Type B pancreatic cell (in vitro differentiated cells): ENCODE results near the gene GNMT. TPM values are rescaled to one million over a fixed set of nuclear protein-coding genes. Genes with fewer than 3 reads are reported as not detected.

ENCODE experiments used
- DNase-seq: peaks from one replicate; pipeline ENCODE4 v3.0.0; 2021; ENCODE audit warnings: mixed read lengths; ENCODE audit not compliant: unreplicated experiment; ENCODE audit errors: extremely low spot score
- H3K27ac Mint-ChIP-seq: 2 replicates; pipeline ENCODE4 v1.8.0; 2021; ENCODE audit warnings: mild to moderate bottlenecking, mixed read lengths
- H3K27me3 Mint-ChIP-seq: 2 replicates; pipeline ENCODE4 v1.8.0; 2021; ENCODE audit warnings: mixed read lengths
- H3K36me3 Mint-ChIP-seq: 2 replicates; pipeline ENCODE4 v1.8.0; 2021; ENCODE audit warnings: mixed read lengths
- H3K4me1 Mint-ChIP-seq: one replicate; pipeline ENCODE4 v1.8.0; 2021; ENCODE audit warnings: mixed read lengths; ENCODE audit not compliant: unreplicated experiment
- H3K4me3 Mint-ChIP-seq: 2 replicates; pipeline ENCODE4 v1.8.0; 2021; ENCODE audit warnings: mild to moderate bottlenecking, mixed read lengths
- H3K9me3 Mint-ChIP-seq: 2 replicates; pipeline ENCODE4 v1.8.0; 2021; ENCODE audit warnings: mixed read lengths
- long read RNA-seq: library from polyadenylated mRNA; unstranded; transcript quantifications from one replicate; pipeline ENCODE4 v2.0.0, GENCODE V29; 2020
- total RNA-seq: library from RNA; stranded (reverse); gene quantifications from 2 replicates; pipeline ENCODE4 v1.2.1, GENCODE V29; 2021; ENCODE audit warnings: low replicate concordance
- TF ChIP-seq, protein P1 (sequence below): fragments of 200-600 bp; sonication (generic); conservative IDR thresholded peaks from 2 replicates; pipeline ENCODE4 v1.5.0; 2021; ENCODE audit warnings: antibody characterized with exemption, mild to moderate bottlenecking

Gene GNMT
- 0.26 and 0.39 TPM in 2 replicates for total RNA-seq
- long read RNA-seq = 0 reads

DNA sequence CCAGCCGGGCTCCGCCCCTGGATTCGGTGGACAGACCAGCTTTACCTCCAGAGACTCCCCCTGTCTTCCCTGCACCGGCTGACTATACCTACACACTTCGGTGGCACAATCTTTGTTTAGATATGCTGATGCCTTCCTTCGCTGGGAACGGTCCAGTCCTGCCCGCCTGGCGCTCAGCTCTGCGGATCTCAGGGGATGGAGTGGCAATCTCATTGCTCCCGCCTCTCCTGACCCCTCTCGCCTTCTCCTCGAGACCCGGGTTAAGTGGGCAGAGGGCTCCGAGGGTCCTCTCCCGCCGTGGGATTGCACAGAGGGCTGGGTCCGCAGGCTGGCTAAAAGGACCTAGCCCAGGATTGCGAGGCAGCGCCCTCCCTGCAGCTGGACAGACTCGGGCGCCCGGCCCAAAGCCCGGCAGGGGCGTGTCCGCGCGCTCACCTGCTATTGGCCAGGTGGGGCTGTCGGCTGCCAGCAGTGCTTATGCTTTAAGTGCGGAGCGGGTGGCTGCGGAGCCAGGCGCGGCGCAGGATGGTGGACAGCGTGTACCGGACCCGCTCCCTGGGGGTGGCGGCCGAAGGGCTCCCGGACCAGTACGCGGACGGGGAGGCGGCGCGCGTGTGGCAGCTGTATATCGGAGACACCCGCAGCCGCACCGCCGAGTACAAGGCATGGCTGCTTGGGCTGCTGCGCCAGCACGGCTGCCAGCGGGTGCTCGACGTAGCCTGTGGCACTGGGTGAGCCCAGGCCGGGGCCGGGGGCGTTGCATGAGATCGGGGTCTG is at the start of gene GNMT:
GNMT (plus strand) TSS at position 512 of the 777 bp plus-strand sequence; CDS start at position 526, 14 bp downstream.
- peaks cover 4% of the 10 kb centered on the region for H3K4me1 Mint-ChIP-seq
- H3K27ac Mint-ChIP-seq = no peak within 1 kb of the TSS
- H3K36me3 Mint-ChIP-seq = no peaks in the 10 kb centered on the region
- TF ChIP-seq, protein P1, sequence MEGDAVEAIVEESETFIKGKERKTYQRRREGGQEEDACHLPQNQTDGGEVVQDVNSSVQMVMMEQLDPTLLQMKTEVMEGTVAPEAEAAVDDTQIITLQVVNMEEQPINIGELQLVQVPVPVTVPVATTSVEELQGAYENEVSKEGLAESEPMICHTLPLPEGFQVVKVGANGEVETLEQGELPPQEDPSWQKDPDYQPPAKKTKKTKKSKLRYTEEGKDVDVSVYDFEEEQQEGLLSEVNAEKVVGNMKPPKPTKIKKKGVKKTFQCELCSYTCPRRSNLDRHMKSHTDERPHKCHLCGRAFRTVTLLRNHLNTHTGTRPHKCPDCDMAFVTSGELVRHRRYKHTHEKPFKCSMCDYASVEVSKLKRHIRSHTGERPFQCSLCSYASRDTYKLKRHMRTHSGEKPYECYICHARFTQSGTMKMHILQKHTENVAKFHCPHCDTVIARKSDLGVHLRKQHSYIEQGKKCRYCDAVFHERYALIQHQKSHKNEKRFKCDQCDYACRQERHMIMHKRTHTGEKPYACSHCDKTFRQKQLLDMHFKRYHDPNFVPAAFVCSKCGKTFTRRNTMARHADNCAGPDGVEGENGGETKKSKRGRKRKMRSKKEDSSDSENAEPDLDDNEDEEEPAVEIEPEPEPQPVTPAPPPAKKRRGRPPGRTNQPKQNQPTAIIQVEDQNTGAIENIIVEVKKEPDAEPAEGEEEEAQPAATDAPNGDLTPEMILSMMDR = no peak
- DNase-seq = no peak
- peak within 1 kb of the TSS; percentile 87 for H3K4me3 Mint-ChIP-seq
- no peaks in the 10 kb centered on the region for H3K9me3 Mint-ChIP-seq
- H3K27me3 Mint-ChIP-seq = peaks cover 24% of the 10 kb centered on the region

DNA sequence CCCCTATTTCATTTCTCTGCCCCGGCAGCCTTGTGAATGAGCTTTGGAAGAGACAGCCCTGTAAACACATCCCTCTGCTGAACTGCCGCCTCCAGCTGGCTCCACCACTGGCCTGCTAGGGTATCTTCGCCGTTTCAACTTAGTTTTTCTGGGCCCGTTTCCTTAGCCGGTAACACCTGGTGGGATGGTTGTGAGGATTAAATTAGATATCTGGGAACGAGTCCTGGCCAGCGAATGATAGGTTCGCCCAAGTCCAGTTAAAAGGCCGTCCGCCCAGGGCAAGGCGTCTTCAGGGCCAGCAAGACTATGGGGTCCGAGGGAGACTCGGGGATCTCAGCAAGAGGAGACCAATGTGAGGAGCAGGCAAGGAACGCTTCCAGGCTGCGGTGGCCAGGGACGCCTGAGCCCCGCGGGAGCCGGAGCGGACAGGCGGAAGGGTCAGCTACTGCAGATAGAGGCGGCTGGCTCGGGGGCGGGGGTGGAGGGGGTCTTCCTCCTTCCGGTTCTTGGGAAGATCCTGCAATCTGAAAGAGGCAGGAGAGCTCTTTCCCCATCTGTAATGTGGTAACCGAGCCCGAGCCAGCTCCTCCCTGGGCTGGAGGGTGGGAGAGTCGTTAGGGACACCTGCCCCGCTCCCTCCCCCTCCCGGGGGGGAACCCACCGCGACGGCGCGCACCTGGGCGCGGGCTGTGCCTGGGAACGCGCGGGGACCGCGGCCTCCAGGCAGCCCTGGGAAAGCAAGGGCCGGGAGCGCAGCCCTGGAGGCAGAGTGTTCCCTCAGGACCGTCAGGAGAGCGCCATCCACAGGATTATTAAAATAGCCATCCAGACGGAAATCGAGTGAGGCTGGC is 49.2 kb upstream of the GNMT start:
- no peak for DNase-seq
- Mint-ChIP-seq H3K27me3 (peaks cover 6% of the 10 kb centered on the region), H3K9me3 (no peaks in the 10 kb centered on the region), H3K4me3 (peak overlapping the region; percentile 86), H3K4me1 (peaks cover 4% of the 10 kb centered on the region), H3K36me3 (no peaks in the 10 kb centered on the region), H3K27ac (peak overlapping the region; percentile 78)
- TF ChIP-seq, protein P1 = peak; percentile 26

DNA sequence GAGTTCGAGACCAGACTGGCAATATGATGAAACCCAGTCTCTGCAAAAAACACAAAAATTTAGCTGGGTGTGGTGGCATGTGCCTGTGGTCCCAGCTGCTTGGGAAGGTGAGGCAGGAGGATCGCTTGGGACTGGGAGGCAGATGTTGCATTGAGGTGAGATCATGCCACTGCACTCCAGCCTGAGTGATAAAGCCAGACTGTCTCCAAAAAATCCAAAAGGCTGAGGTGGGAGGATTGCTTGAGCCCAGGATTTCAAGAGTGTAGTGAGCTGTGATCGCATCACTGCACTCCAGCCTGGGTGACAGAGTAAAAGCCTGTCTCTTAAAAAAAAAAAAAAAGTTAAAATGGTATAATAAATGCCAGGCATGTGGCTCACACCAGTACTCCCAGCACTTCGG is 46.0 kb upstream of the GNMT start:
- Mint-ChIP-seq H3K4me1 (peaks cover 4% of the 10 kb centered on the region), H3K27me3 (peaks cover 6% of the 10 kb centered on the region), H3K9me3 (no peaks in the 10 kb centered on the region), H3K4me3 (no peak overlapping the region), H3K36me3 (no peaks in the 10 kb centered on the region), H3K27ac (no peak overlapping the region)
- no peak for DNase-seq
- TF ChIP-seq, protein P1 = no peak

DNA sequence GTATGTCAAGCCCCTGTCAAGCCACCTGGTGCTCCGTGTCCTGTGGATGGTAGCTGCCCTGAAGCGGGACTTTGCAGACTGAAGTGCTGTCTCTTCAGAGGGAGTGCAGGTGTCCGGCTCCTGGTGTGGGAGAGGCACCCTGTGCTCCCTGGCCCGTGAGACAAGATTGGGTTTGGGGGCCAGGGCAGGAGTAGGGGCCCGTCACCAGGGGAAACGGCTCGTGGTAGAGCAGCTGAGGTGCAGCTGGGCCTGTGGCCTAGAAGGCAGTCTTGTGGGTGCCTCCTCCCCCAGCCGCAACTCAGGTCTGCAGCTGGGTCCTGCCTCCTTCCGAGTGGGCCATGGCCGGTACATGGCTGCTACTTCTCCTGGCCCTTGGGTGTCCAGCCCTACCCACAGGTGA is 44.8 kb upstream of the GNMT start, which contains the start of gene PTCRA:
PTCRA (plus strand) TSS at position 322 of the 400 bp plus-strand sequence; CDS start at position 339, 17 bp downstream.
- no peak within 1 kb of the TSS for H3K4me3 Mint-ChIP-seq
- no peaks in the 10 kb centered on the region for H3K9me3 Mint-ChIP-seq
- H3K4me1 Mint-ChIP-seq = peaks cover 4% of the 10 kb centered on the region
- DNase-seq = no peak
- TF ChIP-seq, protein P1 = no peak
- H3K36me3 Mint-ChIP-seq = no peaks in the 10 kb centered on the region
- H3K27ac Mint-ChIP-seq = no peak within 1 kb of the TSS
- H3K27me3 Mint-ChIP-seq = peaks cover 6% of the 10 kb centered on the region

DNA sequence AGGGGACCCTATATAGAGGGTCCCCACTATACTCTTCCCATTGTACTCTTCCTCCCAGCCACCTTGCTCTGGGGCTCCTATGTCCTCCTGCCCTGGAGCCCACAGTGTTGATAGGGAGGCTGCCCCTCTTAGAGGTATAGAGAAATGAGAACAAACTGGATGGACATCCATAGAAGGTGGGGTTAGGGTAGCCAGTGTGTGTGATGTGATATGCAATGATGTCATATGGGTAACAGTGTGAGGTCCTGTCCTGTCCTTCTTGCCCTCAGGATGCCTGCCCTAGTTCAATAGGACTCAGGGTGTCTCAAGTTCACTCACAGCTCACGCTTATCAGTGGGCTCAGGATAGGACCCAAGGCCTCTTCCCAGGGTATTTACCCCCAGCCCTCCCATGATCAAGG is 44.3 kb upstream of the GNMT start:
- no peaks in the 10 kb centered on the region for H3K9me3 Mint-ChIP-seq
- DNase-seq = no peak
- TF ChIP-seq, protein P1 = no peak
- H3K36me3 Mint-ChIP-seq = no peaks in the 10 kb centered on the region
- peaks cover 4% of the 10 kb centered on the region for H3K27me3 Mint-ChIP-seq
- no peak overlapping the region for H3K4me3 Mint-ChIP-seq
- H3K4me1 Mint-ChIP-seq = peaks cover 1% of the 10 kb centered on the region
- H3K27ac Mint-ChIP-seq = no peak overlapping the region
